ENCODE data around the gene GATA3. TPM values are rescaled to one million over a fixed set of nuclear protein-coding genes. Genes with fewer than 3 reads are reported as not detected.
A peak's percentile ranks its signal among the peaks of the same experiment; 100 is the strongest.

The GATA3 gene
- total RNA-seq, 2 experiments from 2014 or later: 61.5 to 83.4 TPM

- H3K4me3 Mint-ChIP-seq: no peak overlapping the region
- ATAC-seq (no peak), DNase-seq (no peak)
- CTCF ChIA-PET: interaction anchor here (1.2 to 1.9 kb wide), 2 partner anchors 13 to 332 kb away, joined by 5 to 6 read pairs; no protein-coding TSS in a partner anchor
- no peaks in the 10 kb centered on the region for H3K27me3 Mint-ChIP-seq
- no peak overlapping the region for H3K27ac Mint-ChIP-seq
- H3K36me3 Mint-ChIP-seq: peaks cover 15% of the 10 kb centered on the region
- H3K9me3 Mint-ChIP-seq (ENCODE audit: low read depth): peaks cover 1% of the 10 kb centered on the region
- peaks cover 27% of the 10 kb centered on the region for H3K4me1 Mint-ChIP-seq
Observed at GRCh38 chr10:8084799-8085198, 30.3 kb downstream of the GATA3 start.

GRCh38 chr10:8085251-8085650 is 30.8 kb downstream of the GATA3 start:
- Mint-ChIP-seq H3K4me3 (no peak overlapping the region), H3K9me3 (ENCODE audit: low read depth) (peaks cover 1% of the 10 kb centered on the region), H3K36me3 (peaks cover 15% of the 10 kb centered on the region), H3K4me1 (peaks cover 28% of the 10 kb centered on the region), H3K27ac (no peak overlapping the region), H3K27me3 (no peaks in the 10 kb centered on the region)
- ATAC-seq (no peak), DNase-seq (no peak)
- CTCF ChIA-PET: interaction anchor here (1.9 kb wide), 1 partner anchor 14 kb away, joined by 6 read pairs; no protein-coding TSS in a partner anchor

GRCh38 chr10:8086315-8086714 is 31.8 kb downstream of the GATA3 start:
- H3K36me3 Mint-ChIP-seq: peaks cover 11% of the 10 kb centered on the region
- no peak overlapping the region for H3K4me3 Mint-ChIP-seq
- H3K9me3 Mint-ChIP-seq (ENCODE audit: low read depth): peaks cover 1% of the 10 kb centered on the region
- peaks cover 28% of the 10 kb centered on the region for H3K4me1 Mint-ChIP-seq
- H3K27me3 Mint-ChIP-seq: no peaks in the 10 kb centered on the region
- CTCF ChIA-PET: interaction anchor here (0.8 kb wide), 1 partner anchor 161 kb away, joined by 3 read pairs; no protein-coding TSS in a partner anchor
- no peak for ATAC-seq
- H3K27ac Mint-ChIP-seq: no peak overlapping the region
- DNase-seq: no peak

DNA sequence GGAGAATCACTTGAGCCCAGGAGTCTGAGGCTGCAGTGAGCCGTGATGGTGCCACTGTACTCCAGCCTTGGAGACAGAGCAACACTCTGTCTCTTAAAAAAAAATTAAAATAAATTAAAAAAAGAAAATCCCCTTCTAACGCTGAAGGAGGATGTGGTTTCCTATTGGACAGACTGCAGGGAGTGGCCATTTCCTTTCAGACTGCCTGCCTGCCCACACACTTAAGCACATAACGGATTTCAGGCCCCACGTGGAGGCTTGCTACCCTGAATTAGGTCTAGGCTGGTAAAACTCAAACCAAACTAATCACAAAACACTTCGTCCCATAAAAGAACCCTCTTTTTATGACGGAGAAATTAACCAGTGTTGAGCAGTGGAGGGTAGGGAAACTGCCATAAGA is 34.0 kb downstream of the GATA3 start:
- Mint-ChIP-seq H3K36me3 (peaks cover 8% of the 10 kb centered on the region), H3K27ac (peak overlapping the region; percentile 83), H3K9me3 (ENCODE audit: low read depth) (peaks cover 1% of the 10 kb centered on the region), H3K4me1 (peaks cover 26% of the 10 kb centered on the region), H3K27me3 (no peaks in the 10 kb centered on the region), H3K4me3 (no peak overlapping the region)
- peak; percentile 83 for DNase-seq
- CTCF ChIA-PET: no interaction called here
- peak; percentile 97 for ATAC-seq

DNA sequence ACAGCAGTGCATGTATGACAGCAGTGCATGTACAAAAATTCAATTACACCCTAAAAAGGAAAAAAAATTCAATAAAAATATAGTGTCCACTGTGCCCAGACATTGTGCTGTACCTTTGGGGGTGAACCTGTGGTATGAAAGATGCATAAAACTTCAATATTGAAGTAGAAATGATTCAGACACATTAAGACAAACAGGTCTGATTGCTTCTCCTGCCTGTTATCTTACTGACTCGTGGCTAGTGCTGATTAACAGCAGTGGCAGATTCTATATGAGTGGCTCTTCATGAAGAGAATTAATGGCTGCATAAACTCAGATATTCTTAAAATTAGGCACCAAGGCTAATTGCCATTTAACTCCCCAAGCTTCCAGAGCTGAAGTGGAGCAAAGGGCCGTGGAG is 37.9 kb downstream of the GATA3 start:
- peaks cover 3% of the 10 kb centered on the region for H3K9me3 Mint-ChIP-seq (ENCODE audit: low read depth)
- no peak for ATAC-seq
- DNase-seq: no peak
- no peak overlapping the region for H3K27ac Mint-ChIP-seq
- CTCF ChIA-PET: no interaction called here
- peaks cover 38% of the 10 kb centered on the region for H3K4me1 Mint-ChIP-seq
- H3K4me3 Mint-ChIP-seq: no peak overlapping the region
- no peaks in the 10 kb centered on the region for H3K27me3 Mint-ChIP-seq
- H3K36me3 Mint-ChIP-seq: peaks cover 19% of the 10 kb centered on the region

DNA sequence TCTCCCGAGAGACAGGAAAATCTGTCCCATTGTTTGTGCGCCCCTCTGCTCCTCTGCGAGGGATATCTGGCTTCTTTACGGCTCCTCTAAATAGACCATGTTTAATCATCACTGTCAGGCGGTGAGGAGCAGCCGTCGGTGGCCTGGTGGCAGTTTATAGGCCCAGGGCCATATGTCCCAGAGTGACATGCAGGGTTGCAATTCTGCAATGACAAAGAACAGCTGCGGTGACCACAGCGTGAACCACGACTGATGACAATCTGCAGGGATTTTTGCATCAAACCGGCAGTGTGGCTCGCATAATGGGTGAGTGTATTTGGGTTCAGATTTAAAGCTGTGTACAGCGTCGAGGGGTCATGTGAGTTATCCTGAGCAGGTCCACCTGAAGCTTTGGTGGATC is 41.5 kb downstream of the GATA3 start:
- Mint-ChIP-seq H3K4me1 (peaks cover 22% of the 10 kb centered on the region), H3K4me3 (no peak overlapping the region), H3K27me3 (no peaks in the 10 kb centered on the region), H3K27ac (no peak overlapping the region), H3K9me3 (ENCODE audit: low read depth) (peaks cover 2% of the 10 kb centered on the region), H3K36me3 (peaks cover 16% of the 10 kb centered on the region)
- DNase-seq: peak; percentile 64
- CTCF ChIA-PET: no interaction called here
- ATAC-seq: peak; percentile 23

DNA sequence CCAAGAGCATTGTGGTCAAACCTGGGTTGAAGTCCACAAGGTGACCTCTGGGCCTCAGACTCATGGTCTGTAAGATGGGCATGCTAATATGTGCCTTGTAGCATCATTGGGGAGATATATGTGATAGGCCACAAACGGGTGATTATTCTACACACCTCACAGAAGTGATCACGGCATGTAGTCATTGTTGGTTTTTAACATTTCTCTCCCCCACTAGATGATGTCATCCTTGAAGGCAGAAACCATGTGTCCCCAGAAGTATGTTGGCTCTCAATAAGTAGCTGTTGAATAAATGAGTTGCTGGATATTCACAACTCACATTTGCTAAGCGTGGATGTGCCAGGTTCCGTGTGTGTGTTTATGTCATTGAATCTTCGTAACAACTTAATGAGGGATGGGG is 42.4 kb downstream of the GATA3 start:
- no peaks in the 10 kb centered on the region for H3K27me3 Mint-ChIP-seq
- peaks cover 2% of the 10 kb centered on the region for H3K9me3 Mint-ChIP-seq (ENCODE audit: low read depth)
- peaks cover 22% of the 10 kb centered on the region for H3K4me1 Mint-ChIP-seq
- CTCF ChIA-PET: interaction anchor here (0.6 kb wide), 1 partner anchor 18 kb away, joined by 3 read pairs; no protein-coding TSS in a partner anchor
- peaks cover 16% of the 10 kb centered on the region for H3K36me3 Mint-ChIP-seq
- H3K27ac Mint-ChIP-seq: no peak overlapping the region
- no peak for DNase-seq
- no peak for ATAC-seq
- H3K4me3 Mint-ChIP-seq: no peak overlapping the region

DNA sequence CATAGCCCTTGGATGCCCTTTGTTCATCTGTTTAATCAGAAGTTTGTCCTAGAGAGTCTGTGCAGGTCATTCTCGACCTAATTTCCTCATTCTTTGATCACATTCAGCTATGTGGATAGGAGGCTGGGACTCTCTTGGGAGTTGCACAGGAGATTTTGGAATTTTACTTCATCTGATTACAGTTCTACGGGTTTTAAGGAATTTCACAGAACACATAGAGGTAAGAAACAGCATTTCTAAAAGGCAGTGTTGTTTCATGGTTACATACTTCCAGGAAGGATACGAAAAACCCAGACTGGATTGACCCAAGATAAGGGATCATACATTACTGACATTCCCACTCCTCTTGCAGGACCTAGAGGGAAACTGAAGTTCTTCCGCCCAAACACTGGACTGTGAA is 45.9 kb downstream of the GATA3 start:
- DNase-seq: no peak
- peaks cover 2% of the 10 kb centered on the region for H3K9me3 Mint-ChIP-seq (ENCODE audit: low read depth)
- H3K36me3 Mint-ChIP-seq: peaks cover 10% of the 10 kb centered on the region
- H3K4me1 Mint-ChIP-seq: peaks cover 15% of the 10 kb centered on the region
- CTCF ChIA-PET: no interaction called here
- no peak overlapping the region for H3K4me3 Mint-ChIP-seq
- no peaks in the 10 kb centered on the region for H3K27me3 Mint-ChIP-seq
- no peak overlapping the region for H3K27ac Mint-ChIP-seq
- ATAC-seq: no peak

DNA sequence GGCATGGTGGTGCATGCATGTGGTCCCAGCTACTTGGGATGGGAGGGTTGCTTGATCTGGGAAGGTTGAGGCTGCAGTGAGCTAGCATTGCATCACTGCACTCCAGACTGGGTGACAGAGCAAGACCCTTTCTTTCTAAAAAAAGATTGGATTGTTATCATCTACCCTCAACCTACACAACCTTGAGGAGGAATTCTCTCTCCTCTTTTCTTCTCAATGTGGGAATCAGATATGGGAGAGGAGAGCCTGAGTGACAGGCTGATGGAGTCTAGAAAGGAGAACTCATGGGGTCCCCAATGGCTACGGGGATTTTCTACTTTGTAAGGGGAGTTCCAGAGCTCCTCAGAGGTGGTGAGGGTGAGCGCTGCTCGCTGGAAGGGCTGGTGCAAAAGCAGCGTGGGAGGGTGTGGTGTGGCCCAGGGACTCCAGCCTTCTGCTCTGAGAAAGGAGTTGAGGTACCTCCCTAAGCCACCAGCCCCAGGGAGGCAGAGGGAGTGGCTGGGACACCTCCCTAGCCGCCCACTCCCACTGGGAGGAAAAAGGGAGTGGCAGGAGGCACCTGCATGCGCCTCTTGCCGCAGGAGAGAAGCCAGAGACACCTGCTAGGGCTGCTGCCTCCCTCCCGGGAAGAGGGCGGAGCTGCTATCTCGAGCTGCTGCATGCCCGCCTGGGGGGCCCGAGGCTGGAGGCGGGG is 48.4 kb downstream of the GATA3 start:
- H3K27me3 Mint-ChIP-seq: no peaks in the 10 kb centered on the region
- no peaks in the 10 kb centered on the region for H3K9me3 Mint-ChIP-seq (ENCODE audit: low read depth)
- ATAC-seq: no peak
- DNase-seq: no peak
- peaks cover 6% of the 10 kb centered on the region for H3K4me1 Mint-ChIP-seq
- CTCF ChIA-PET: no interaction called here
- H3K4me3 Mint-ChIP-seq: no peak overlapping the region
- peaks cover 3% of the 10 kb centered on the region for H3K36me3 Mint-ChIP-seq
- no peak overlapping the region for H3K27ac Mint-ChIP-seq

- CTCF ChIA-PET: no interaction called here
- Mint-ChIP-seq H3K36me3 (no peaks in the 10 kb centered on the region), H3K27ac (no peak overlapping the region), H3K27me3 (no peaks in the 10 kb centered on the region), H3K4me1 (peaks cover 6% of the 10 kb centered on the region), H3K4me3 (no peak overlapping the region), H3K9me3 (ENCODE audit: low read depth) (no peaks in the 10 kb centered on the region)
- no peak for ATAC-seq
- no peak for DNase-seq
Observed at GRCh38 chr10:8103543-8103942, 49.1 kb downstream of the GATA3 start.

- H3K27me3 Mint-ChIP-seq: no peaks in the 10 kb centered on the region
- no peak overlapping the region for H3K4me3 Mint-ChIP-seq
- no peak for ATAC-seq
- H3K9me3 Mint-ChIP-seq (ENCODE audit: low read depth): no peaks in the 10 kb centered on the region
- H3K36me3 Mint-ChIP-seq: no peaks in the 10 kb centered on the region
- H3K27ac Mint-ChIP-seq: no peak overlapping the region
- DNase-seq: no peak
- peaks cover 6% of the 10 kb centered on the region for H3K4me1 Mint-ChIP-seq
- CTCF ChIA-PET: no interaction called here
Observed at GRCh38 chr10:8104005-8104404, 49.5 kb downstream of the GATA3 start.

DNA sequence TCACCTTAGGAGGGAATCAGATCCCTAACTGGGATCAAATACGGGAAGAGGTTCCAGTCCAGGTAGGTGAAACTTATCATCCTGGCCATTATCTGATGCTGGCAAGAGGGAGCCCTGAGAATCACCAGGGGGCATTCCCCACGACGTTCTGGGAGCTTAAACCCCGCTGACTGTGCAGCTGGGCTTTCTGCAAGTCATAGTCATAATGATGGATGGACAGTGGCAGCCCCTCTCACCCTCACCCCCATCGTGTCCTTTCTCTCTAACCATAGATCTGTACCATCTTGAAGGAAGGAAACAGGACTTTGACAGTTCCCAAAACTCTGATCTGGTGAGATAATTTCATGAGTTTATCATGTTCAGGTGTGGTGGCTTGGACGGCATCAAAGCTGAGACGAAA is 50.2 kb downstream of the GATA3 start:
- CTCF ChIA-PET: no interaction called here
- H3K27me3 Mint-ChIP-seq: no peaks in the 10 kb centered on the region
- H3K36me3 Mint-ChIP-seq: no peaks in the 10 kb centered on the region
- H3K4me1 Mint-ChIP-seq: peaks cover 6% of the 10 kb centered on the region
- no peak overlapping the region for H3K27ac Mint-ChIP-seq
- DNase-seq (no peak), ATAC-seq (no peak)
- H3K4me3 Mint-ChIP-seq: no peak overlapping the region
- no peaks in the 10 kb centered on the region for H3K9me3 Mint-ChIP-seq (ENCODE audit: low read depth)

GRCh38 chr10:8105932-8106331 is 51.4 kb downstream of the GATA3 start:
- Mint-ChIP-seq H3K27ac (no peak overlapping the region), H3K9me3 (ENCODE audit: low read depth) (no peaks in the 10 kb centered on the region), H3K4me3 (no peak overlapping the region), H3K36me3 (no peaks in the 10 kb centered on the region), H3K27me3 (no peaks in the 10 kb centered on the region), H3K4me1 (peaks cover 3% of the 10 kb centered on the region)
- DNase-seq (no peak), ATAC-seq (no peak)
- CTCF ChIA-PET: no interaction called here

DNA sequence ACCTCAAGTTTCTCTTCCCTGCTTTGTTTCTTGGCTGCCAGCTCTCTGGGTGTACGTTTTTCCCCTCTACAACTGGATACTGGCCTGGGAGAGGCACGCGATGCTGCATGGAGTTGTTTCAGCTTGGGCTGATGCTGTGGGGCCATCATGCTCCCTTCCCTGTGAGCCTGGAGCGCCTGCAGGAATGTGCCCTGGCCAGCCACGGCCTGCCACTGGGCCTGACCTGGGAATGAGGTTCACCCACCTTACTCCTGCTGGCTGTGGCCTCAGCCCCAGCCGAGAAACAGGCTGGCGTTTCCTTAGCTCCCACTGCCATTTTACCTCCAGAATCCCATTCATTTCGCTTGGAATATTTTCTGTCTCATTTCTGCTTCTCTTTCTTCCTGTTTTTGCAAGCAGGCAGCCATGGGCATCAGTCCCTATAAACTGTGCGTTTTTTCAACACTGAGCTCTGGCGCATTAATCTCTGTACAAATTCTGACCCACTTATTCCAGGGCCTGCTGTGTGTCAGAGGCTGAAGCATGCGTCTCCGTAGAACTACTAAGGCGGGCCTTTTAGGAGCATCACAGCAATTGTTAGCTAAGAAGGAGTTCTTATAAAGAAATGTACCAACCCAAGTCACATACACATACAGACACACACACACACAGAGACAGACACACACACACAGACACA is 57.9 kb downstream of the GATA3 start:
- CTCF ChIA-PET: no interaction called here
- H3K27ac Mint-ChIP-seq: no peak overlapping the region
- no peaks in the 10 kb centered on the region for H3K9me3 Mint-ChIP-seq (ENCODE audit: low read depth)
- no peaks in the 10 kb centered on the region for H3K36me3 Mint-ChIP-seq
- H3K4me1 Mint-ChIP-seq: no peaks in the 10 kb centered on the region
- no peaks in the 10 kb centered on the region for H3K27me3 Mint-ChIP-seq
- H3K4me3 Mint-ChIP-seq: no peak overlapping the region
- ATAC-seq (no peak), DNase-seq (no peak)
